ENCODE measurements around the gene PGBD1. TPM values are rescaled to one million over a fixed set of nuclear protein-coding genes. Genes with fewer than 3 reads are reported as not detected.
"Not testable (repeated sequence)": the region's sequence is repeated elsewhere in the genome, so short reads cannot be mapped to it uniquely, and the experiment has no call there.

PGBD1 gene
- total and polyA plus RNA-seq, 7 experiments from 2014 or later, result 0.60 to 1.7 (median 1.1) TPM

DNA sequence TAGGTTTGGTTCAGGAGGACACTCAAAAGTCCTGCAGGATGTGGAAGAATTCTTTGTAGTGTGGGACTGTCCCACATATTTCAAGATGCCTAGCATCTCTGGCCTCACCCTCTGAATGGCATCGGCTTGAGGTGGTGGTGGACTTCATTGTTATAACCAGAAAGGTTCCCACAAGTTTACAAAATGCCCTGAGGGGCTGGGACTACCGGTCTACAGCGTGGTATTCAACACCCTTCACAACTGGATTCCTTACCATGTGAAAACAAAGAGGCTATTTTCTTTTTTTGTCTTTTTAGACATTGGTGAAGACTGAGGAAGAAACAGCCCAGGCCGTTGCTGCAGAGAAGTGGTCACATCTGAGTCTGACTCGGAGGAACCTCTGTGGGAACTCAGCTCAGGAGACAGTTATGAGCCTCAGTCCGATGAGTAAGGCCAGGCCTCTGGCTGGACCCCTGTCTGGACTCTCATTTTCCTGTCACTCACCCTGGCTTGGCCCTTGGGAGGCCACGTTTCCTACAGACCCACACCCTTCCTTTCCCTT is 15.2 kb downstream of the PGBD1 start:
- Histone ChIP-seq H3K9me3 (ENCODE audit: control insufficient read depth in 2 of 3, low read length in 3 of 3) (no peaks in the 10 kb centered on the region), H3K36me3 (ENCODE audit: control insufficient read depth in 2 of 3, insufficient read depth in 3 of 3, low read length in 3 of 3) (no peaks in the 10 kb centered on the region), H3K27me3 (ENCODE audit: control insufficient read depth in 2 of 2, insufficient read depth in 2 of 2, low read length in 2 of 2) (no peaks in the 10 kb centered on the region), H3K27ac (ENCODE audit: low read depth, low read length) (no peak overlapping the region), H3K4me3 (ENCODE audit: low read length) (no peak overlapping the region), H3K4me1 (ENCODE audit: control insufficient read depth in 2 of 2, insufficient read depth in 2 of 2, low read length in 2 of 2) (no peaks in the 10 kb centered on the region)
- H3K4me3 Mint-ChIP-seq, result no peak overlapping the region
- POLR2A ChIA-PET, result no interaction called here
- H3K27ac Mint-ChIP-seq, result no peak overlapping the region
- H3K4me1 Mint-ChIP-seq, result no peaks in the 10 kb centered on the region
- H3K27me3 Mint-ChIP-seq, result peaks cover 0 to 6% (median 0%) of the 10 kb centered on the region in 5 donors
- H3K36me3 Mint-ChIP-seq, result peaks cover 0 to 11% (median 7%) of the 10 kb centered on the region in 5 donors
- ATAC-seq (no peak), DNase-seq (no peak)
- intact Hi-C loops (cut with micrococcal nuclease), result no loop called here
- CTCF ChIA-PET, result no interaction called here
- H3K9me3 Mint-ChIP-seq, result no peaks in the 10 kb centered on the region

DNA sequence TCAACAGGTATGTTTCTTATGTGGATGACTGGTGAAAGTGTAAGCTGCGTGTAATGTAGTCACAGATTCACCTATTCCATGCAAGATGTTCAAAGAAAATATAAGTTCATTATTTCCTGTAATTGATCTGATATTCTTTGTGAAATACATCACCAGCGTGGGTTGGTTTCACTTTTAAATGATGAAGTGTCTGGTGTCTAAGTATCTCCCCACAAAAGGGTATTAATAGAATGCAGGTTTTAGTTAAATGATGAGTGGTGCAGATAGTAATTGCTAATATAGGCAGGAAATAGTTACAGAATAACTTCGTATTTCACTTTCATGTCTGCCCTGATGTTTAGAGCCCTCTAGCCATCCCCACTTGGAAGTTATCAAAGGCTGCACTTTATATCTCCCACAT is 22.2 kb downstream of the PGBD1 start:
- H3K27ac Mint-ChIP-seq, result no peak overlapping the region
- H3K4me3 ChIP-seq (ENCODE audit: low read length), result no peak overlapping the region
- CTCF ChIA-PET, result no interaction called here

DNA sequence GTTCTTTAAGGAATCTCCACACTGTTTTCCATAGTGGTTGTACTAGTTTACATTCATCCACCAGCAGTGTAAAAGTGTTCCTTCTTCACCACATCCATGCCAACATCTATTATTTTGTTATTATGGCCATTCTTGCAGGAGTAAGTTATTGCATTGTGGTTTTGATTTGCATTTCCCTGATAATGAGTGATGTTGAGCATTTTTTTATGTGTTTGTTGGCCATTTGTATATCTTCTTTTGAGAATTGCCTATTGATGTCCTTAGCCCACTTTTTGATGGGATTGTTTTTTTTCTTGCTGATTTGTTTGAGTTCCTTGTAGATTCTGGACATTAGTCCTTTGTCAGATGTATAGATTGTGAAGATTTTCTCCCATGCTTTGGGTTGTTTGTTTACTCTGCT is 25.0 kb downstream of the PGBD1 start:
- H3K4me1 ChIP-seq (ENCODE audit: control insufficient read depth in 2 of 2, insufficient read depth in 2 of 2, low read length in 2 of 2); intact Hi-C loops (cut with micrococcal nuclease): not testable (repeated sequence)

More for the DNA sequence above, 22.2 kb downstream of the PGBD1 start:
- no peak for ATAC-seq
- Histone ChIP-seq H3K36me3 (ENCODE audit: control insufficient read depth in 2 of 3, insufficient read depth in 3 of 3, low read length in 3 of 3) (no peaks in the 10 kb centered on the region), H3K27me3 (ENCODE audit: control insufficient read depth in 2 of 2, insufficient read depth in 2 of 2, low read length in 2 of 2) (no peaks in the 10 kb centered on the region), H3K4me1 (ENCODE audit: control insufficient read depth in 2 of 2, insufficient read depth in 2 of 2, low read length in 2 of 2) (peaks cover 0 to 2% of the 10 kb centered on the region in 2 donors), H3K9me3 (ENCODE audit: control insufficient read depth in 2 of 3, low read length in 3 of 3) (no peaks in the 10 kb centered on the region), H3K27ac (ENCODE audit: low read depth, low read length) (no peak overlapping the region)
- Mint-ChIP-seq H3K36me3 (peaks cover 0 to 10% (median 4%) of the 10 kb centered on the region in 5 donors), H3K4me1 (peaks cover 0 to 13% (median 4%) of the 10 kb centered on the region in 7 donors), H3K9me3 (peaks cover 0 to 18% (median 6%) of the 10 kb centered on the region in 11 donors), H3K4me3 (peak overlapping the region in 2 of 10 donors; percentile 3 to 12), H3K27me3 (peaks cover 5 to 14% (median 8%) of the 10 kb centered on the region in 5 donors)
- no peak for DNase-seq
- intact Hi-C loops (cut with micrococcal nuclease), result no loop called here
- POLR2A ChIA-PET, result no interaction called here

DNA sequence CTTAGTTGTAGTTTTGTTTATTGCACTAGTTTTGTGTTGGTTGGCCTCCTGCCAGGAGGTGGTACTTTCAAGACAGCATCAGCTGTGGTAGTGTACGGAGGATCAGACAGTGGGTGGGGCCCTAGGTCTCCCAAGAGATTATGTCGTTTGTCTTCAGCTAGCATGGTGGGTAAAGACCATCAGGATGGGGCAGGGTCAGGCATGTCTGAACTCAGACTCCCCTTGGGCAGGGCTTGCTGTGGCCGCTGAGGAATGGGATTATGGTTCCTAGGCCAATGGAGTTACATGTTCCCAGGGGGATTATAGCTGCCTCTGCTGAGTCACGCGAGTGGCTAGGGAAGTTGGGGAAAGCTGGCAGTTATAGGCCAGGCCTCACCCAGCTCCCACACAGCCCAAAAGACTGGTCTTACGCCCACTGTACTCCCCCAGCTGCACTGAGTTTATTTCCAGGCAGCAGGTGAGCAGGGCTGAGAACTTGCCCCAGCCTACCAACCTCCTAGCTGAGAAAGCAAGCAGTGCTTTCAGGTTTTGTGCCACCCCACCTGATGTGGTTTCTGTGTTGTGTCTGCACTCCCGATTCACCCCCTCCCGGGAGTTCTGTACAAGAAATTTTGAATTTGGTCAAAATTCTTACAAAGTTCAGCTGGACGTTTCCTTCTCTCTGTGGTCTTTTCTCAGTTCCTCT is 29.9 kb downstream of the PGBD1 start:
- no peaks in the 10 kb centered on the region for H3K9me3 ChIP-seq (ENCODE audit: control insufficient read depth in 2 of 3, low read length in 3 of 3)
- H3K36me3 ChIP-seq (ENCODE audit: control insufficient read depth in 2 of 3, insufficient read depth in 3 of 3, low read length in 3 of 3), result no peaks in the 10 kb centered on the region
- H3K9me3 Mint-ChIP-seq, result peaks cover 0 to 20% (median 5%) of the 10 kb centered on the region in 11 donors
- CTCF ChIA-PET, result no interaction called here
- no peak overlapping the region for H3K4me3 ChIP-seq (ENCODE audit: low read length)
- no peak overlapping the region for H3K27ac ChIP-seq (ENCODE audit: low read depth, low read length)
- H3K27me3 Mint-ChIP-seq, result peaks cover 23 to 50% (median 39%) of the 10 kb centered on the region in 5 donors
- no peaks in the 10 kb centered on the region for H3K27me3 ChIP-seq (ENCODE audit: control insufficient read depth in 2 of 2, insufficient read depth in 2 of 2, low read length in 2 of 2)
- DNase-seq (no peak), ATAC-seq (no peak)
- H3K27ac Mint-ChIP-seq, result no peak overlapping the region
- peaks cover 0 to 1% (median 0%) of the 10 kb centered on the region in 7 donors for H3K4me1 Mint-ChIP-seq
- POLR2A ChIA-PET, result no interaction called here
- H3K4me3 Mint-ChIP-seq, result no peak overlapping the region
- H3K4me1 ChIP-seq (ENCODE audit: control insufficient read depth in 2 of 2, insufficient read depth in 2 of 2, low read length in 2 of 2), result no peaks in the 10 kb centered on the region
- peaks cover 0 to 13% (median 6%) of the 10 kb centered on the region in 5 donors for H3K36me3 Mint-ChIP-seq
- intact Hi-C loops (cut with micrococcal nuclease), result no loop called here

More for the DNA sequence above, 25.0 kb downstream of the PGBD1 start:
- DNase-seq; ATAC-seq; H3K27ac Mint-ChIP-seq; H3K4me3 Mint-ChIP-seq; CTCF ChIA-PET; H3K9me3 ChIP-seq (ENCODE audit: control insufficient read depth in 2 of 3, low read length in 3 of 3); H3K27ac ChIP-seq (ENCODE audit: low read depth, low read length); H3K36me3 Mint-ChIP-seq; H3K36me3 ChIP-seq (ENCODE audit: control insufficient read depth in 2 of 3, insufficient read depth in 3 of 3, low read length in 3 of 3); H3K4me3 ChIP-seq (ENCODE audit: low read length); POLR2A ChIA-PET; H3K27me3 ChIP-seq (ENCODE audit: control insufficient read depth in 2 of 2, insufficient read depth in 2 of 2, low read length in 2 of 2): not testable (repeated sequence)
- Mint-ChIP-seq H3K9me3 (peaks cover 0 to 23% (median 7%) of the 10 kb centered on the region in 11 donors), H3K27me3 (peaks cover 9 to 33% (median 27%) of the 10 kb centered on the region in 5 donors), H3K4me1 (peaks cover 0 to 13% (median 4%) of the 10 kb centered on the region in 7 donors)

DNA sequence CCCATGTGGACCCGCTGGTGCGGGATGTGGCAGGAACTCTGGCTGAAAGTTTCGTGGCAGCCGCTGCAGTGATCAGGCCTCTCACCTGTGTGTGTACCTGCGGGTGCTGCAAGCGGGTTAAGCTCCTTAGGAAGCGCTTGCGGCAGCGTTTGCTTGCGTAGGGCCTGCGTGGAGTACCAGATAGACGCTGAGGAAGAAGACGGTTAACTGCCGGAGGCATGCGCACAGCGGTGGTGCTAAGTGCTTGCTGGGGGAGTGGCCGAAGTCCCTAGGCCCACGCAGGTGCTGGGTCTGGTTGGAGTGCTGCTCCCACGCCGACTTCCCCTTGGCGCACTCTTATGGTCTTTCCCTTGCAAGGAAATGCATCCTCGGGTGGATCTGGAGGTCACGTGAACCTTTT is 31.6 kb downstream of the PGBD1 start:
- Mint-ChIP-seq H3K27ac (no peak overlapping the region), H3K36me3 (peaks cover 0 to 13% (median 6%) of the 10 kb centered on the region in 5 donors), H3K27me3 (peaks cover 23 to 53% (median 32%) of the 10 kb centered on the region in 5 donors), H3K4me1 (peaks cover 0 to 1% (median 0%) of the 10 kb centered on the region in 7 donors), H3K9me3 (peaks cover 0 to 9% (median 0%) of the 10 kb centered on the region in 11 donors), H3K4me3 (no peak overlapping the region)
- Histone ChIP-seq H3K27me3 (ENCODE audit: control insufficient read depth in 2 of 2, insufficient read depth in 2 of 2, low read length in 2 of 2) (no peaks in the 10 kb centered on the region), H3K36me3 (ENCODE audit: control insufficient read depth in 2 of 3, insufficient read depth in 3 of 3, low read length in 3 of 3) (no peaks in the 10 kb centered on the region), H3K4me3 (ENCODE audit: low read length) (no peak overlapping the region), H3K4me1 (ENCODE audit: control insufficient read depth in 2 of 2, insufficient read depth in 2 of 2, low read length in 2 of 2) (no peaks in the 10 kb centered on the region), H3K27ac (ENCODE audit: low read depth, low read length) (no peak overlapping the region), H3K9me3 (ENCODE audit: control insufficient read depth in 2 of 3, low read length in 3 of 3) (no peaks in the 10 kb centered on the region)
- DNase-seq, result no peak
- no peak for ATAC-seq
- intact Hi-C loops (cut with micrococcal nuclease), result no loop called here
- ChIA-PET POLR2A (no interaction called here), CTCF (no interaction called here)

DNA sequence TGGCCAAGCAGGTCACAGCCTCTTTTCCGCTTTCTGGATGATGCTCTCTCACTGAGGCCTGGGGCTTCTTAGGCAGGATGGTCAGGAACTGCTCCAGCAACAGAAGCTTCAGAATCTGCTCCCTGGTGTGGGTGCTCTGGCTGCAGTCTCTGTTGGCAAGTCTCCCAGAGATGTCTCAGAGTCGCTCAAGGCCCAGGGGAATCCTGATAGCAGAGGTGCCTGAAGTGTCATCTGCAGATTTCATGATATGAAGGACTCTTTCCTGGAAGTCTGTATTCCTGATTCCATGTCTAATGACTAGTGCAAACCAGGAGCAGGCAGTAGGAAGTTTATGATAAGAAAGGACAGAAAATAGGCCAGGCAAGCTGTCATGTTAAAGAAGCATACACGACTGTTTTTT is 34.3 kb downstream of the PGBD1 start:
- intact Hi-C loops (cut with micrococcal nuclease), result no loop called here
- H3K4me1 Mint-ChIP-seq, result peaks cover 0 to 1% (median 0%) of the 10 kb centered on the region in 7 donors
- Histone ChIP-seq H3K36me3 (ENCODE audit: control insufficient read depth in 2 of 3, insufficient read depth in 3 of 3, low read length in 3 of 3) (no peaks in the 10 kb centered on the region), H3K27me3 (ENCODE audit: control insufficient read depth in 2 of 2, insufficient read depth in 2 of 2, low read length in 2 of 2) (no peaks in the 10 kb centered on the region), H3K9me3 (ENCODE audit: control insufficient read depth in 2 of 3, low read length in 3 of 3) (no peaks in the 10 kb centered on the region), H3K4me3 (ENCODE audit: low read length) (no peak overlapping the region), H3K27ac (ENCODE audit: low read depth, low read length) (no peak overlapping the region), H3K4me1 (ENCODE audit: control insufficient read depth in 2 of 2, insufficient read depth in 2 of 2, low read length in 2 of 2) (no peaks in the 10 kb centered on the region)
- POLR2A ChIA-PET, result no interaction called here
- peaks cover 0 to 4% (median 0%) of the 10 kb centered on the region in 11 donors for H3K9me3 Mint-ChIP-seq
- H3K27me3 Mint-ChIP-seq, result peaks cover 8 to 30% (median 25%) of the 10 kb centered on the region in 5 donors
- H3K27ac Mint-ChIP-seq, result no peak overlapping the region
- DNase-seq (no peak), ATAC-seq (no peak)
- H3K36me3 Mint-ChIP-seq, result peaks cover 0 to 9% (median under 1%) of the 10 kb centered on the region in 5 donors
- CTCF ChIA-PET, result no interaction called here
- no peak overlapping the region for H3K4me3 Mint-ChIP-seq

DNA sequence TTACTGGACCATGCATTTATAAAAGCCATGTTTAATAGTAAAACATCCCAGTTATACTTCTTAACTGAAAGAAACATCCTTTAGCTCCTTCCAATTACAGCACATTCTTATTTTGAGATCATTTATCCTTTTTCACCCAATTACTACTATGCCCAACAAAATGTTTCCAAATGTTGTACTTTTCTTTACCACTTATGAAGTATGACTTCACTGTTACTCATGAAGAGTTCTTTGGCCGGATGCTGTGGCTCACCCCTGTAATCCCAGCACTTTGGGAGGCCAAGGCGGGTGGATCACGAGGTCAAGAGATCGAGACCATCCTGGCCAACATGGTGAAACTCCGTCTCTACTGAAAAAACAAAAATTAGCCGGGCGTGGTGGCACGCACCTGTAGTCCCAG is 36.5 kb downstream of the PGBD1 start:
- H3K4me1 ChIP-seq (ENCODE audit: control insufficient read depth in 2 of 2, insufficient read depth in 2 of 2, low read length in 2 of 2); H3K36me3 Mint-ChIP-seq; H3K4me3 ChIP-seq (ENCODE audit: low read length); H3K9me3 ChIP-seq (ENCODE audit: control insufficient read depth in 2 of 3, low read length in 3 of 3); H3K36me3 ChIP-seq (ENCODE audit: control insufficient read depth in 2 of 3, insufficient read depth in 3 of 3, low read length in 3 of 3); H3K4me3 Mint-ChIP-seq; H3K4me1 Mint-ChIP-seq; H3K27me3 ChIP-seq (ENCODE audit: control insufficient read depth in 2 of 2, insufficient read depth in 2 of 2, low read length in 2 of 2); intact Hi-C loops (cut with micrococcal nuclease); H3K9me3 Mint-ChIP-seq; POLR2A ChIA-PET; ATAC-seq; H3K27ac Mint-ChIP-seq; H3K27ac ChIP-seq (ENCODE audit: low read depth, low read length); DNase-seq: not testable (repeated sequence)
- H3K27me3 Mint-ChIP-seq, result peaks cover 0 to 25% (median 16%) of the 10 kb centered on the region in 5 donors
- CTCF ChIA-PET, result interaction anchor here (0.6 kb wide), 1 partner anchor 20 kb away, joined by 3 read pairs; no protein-coding TSS in a partner anchor
